Neural progenitor cell (in vitro differentiated cells): ENCODE data around the gene NHLRC3.

Experiments
- CTCF ChIP-seq: fragments of 200-600 bp; sonication (generic); IDR thresholded peaks from 2 replicates; pipeline ENCODE4 v1.5.1; 2017; ENCODE audit warnings: antibody characterized with exemption, mild to moderate bottlenecking
- EZH2 ChIP-seq: fragments of 200-600 bp; sonication (generic); IDR thresholded peaks from 2 replicates; pipeline ENCODE4 v1.6.1; 2017; ENCODE audit warnings: antibody characterized with exemption, mild to moderate bottlenecking, moderate library complexity

DNA sequence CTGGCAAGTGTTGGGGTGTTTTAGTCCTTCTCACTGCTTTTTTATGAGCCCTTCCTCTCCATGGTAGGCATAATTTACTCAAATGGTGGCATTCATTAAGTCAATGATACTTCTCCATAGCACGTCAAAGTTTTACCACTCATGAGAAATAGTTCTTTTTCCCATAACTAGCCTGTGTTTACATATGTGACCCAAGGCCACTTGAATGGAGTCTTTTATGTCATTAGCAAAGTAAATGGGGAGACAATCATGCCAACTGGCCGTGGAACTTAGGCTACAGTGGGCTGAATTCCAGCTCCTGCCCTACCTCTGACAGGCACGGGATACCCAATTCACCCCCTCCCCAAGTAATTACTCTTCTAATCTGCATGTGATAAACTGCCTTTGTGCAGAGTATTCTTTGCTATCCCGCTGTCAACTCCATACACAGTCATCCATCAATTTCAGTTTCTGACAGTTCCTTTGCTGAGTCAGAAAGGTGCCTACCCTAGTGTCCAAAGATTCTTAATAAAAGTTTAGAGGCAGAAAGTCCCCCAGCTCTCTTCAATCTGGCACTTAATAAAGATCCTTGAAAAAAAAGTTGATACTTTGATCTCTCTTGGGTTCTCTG, 17.3 kb upstream of the NHLRC3 start:
- TF ChIP-seq EZH2 (no peak), CTCF (no peak)
